Activated naive CD4-positive, alpha-beta T cell treated with Interleukin-2 at 50 U/mL for 16 hours (primary cell): ENCODE measurements around the gene ADRA2B.

Source experiments
- DNase-seq: peaks from one replicate; pipeline ENCODE4 v3.0.0-alpha.2; 2020

Gene ADRA2B

GRCh38 chr2:96115631-96116423, 544 bp downstream of the ADRA2B start:
- DNase-seq: no peak

GRCh38 chr2:96114903-96115581, 1.3 kb downstream of the ADRA2B start:
- DNase-seq: no peak

DNA sequence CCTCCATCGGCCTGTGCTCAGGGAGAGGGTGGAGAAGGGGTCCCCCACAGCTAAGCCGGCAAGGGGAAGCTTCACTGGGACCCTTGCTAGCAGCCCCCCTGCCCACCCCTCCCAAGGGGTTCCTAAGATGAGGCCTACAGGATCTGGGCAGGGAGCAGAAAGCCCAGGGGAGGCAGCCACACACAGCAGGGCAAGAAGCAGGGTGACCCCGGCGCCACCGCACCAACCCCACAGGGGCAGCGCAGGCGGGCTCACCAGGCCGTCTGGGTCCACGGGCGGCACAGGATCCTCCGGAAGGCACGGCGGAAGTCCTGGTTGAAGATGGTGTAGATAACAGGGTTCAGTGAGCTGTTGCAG, 1.8 kb downstream of the ADRA2B start:
- no peak for DNase-seq

DNA sequence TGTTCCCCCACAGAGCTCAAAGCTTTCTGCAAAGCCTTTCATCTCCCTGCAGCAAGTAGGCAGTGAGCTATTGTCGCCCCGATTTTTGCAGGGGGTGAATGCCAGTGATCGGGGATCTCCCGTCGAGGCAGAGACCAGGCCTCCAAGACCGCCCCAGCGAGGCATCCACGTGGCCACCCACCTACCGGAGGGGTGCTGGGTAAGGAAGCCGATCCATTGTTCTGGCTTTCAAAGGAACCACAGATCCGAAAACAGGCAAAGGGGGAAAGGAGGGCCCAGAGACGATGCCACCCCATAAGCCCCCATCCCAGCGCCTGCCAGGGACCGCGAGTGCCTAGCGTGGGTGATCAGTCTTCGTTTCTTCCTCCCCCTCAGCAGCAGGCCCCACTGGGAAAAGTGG, 2.4 kb downstream of the ADRA2B start:
- no peak for DNase-seq

- DNase-seq: peak; percentile 23
Observed at GRCh38 chr2:96113367-96113677, 3.0 kb downstream of the ADRA2B start.

GRCh38 chr2:96112501-96113366, 3.6 kb downstream of the ADRA2B start:
- no peak for DNase-seq

DNA sequence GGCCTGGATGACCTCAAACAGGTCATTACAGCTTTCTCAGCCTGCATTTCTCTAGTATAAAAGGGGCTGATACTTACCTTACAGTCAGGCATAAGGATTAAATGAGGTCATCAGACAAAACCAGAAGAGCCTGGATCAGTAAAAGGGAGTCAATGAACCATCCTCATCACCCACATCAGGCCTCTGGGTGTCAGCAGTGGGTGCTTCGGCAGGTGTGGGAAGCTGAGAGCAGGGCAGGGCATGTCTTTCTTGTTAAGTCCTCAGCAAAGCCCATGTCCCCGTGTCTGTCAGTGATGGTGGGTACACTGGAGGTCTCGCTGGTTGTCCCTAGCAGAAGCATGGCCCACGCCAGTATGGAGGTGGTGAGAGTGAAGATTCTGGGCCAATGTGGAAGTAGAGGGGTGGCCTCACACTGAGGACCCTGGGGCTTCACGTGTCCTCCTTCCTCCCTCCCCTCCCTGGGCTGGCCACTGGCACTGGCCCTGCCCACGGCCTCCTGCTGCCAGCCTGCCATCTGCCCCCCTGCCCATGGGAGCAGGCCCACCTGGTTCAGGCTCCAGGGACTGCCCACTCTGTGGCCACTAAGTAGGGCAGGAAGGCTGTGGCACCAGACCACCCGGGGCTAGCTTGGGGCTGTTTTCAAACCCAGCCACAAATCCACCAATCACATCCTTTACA, 4.4 kb downstream of the ADRA2B start:
- no peak for DNase-seq

GRCh38 chr2:96111257-96111640, 5.1 kb downstream of the ADRA2B start:
- DNase-seq: no peak

GRCh38 chr2:96110621-96111256, 5.6 kb downstream of the ADRA2B start:
- no peak for DNase-seq

DNA sequence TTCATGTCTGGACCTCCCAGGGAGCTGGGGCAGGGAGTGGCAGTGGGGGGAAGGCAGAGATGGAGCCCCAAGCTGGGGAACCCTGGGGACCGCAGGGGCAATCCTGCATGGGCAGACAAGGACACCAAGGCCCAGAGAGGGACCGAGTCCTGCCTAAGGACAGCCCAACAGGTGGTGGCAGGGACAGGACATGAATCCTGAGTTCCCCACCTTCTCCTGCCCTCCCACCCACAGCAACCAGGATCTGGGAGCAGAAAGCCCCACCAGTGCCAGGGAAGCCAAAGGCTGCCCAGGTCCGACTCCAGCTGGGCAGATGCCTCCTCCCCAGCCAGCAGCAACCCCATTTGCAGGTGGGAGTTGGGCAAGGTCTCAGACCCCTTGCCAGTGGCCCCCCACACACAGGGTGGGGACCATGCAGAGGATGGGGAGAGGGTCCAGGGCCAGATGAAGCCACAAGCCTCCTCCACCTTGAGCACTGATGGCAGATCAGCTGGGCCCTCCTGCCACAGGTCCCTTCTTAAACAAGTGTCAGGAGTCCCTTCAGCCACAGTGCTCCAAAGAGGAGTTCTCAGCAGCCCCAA, 6.3 kb downstream of the ADRA2B start:
- no peak for DNase-seq

- DNase-seq: no peak
Observed at GRCh38 chr2:96109361-96109680, 7.0 kb downstream of the ADRA2B start.

DNA sequence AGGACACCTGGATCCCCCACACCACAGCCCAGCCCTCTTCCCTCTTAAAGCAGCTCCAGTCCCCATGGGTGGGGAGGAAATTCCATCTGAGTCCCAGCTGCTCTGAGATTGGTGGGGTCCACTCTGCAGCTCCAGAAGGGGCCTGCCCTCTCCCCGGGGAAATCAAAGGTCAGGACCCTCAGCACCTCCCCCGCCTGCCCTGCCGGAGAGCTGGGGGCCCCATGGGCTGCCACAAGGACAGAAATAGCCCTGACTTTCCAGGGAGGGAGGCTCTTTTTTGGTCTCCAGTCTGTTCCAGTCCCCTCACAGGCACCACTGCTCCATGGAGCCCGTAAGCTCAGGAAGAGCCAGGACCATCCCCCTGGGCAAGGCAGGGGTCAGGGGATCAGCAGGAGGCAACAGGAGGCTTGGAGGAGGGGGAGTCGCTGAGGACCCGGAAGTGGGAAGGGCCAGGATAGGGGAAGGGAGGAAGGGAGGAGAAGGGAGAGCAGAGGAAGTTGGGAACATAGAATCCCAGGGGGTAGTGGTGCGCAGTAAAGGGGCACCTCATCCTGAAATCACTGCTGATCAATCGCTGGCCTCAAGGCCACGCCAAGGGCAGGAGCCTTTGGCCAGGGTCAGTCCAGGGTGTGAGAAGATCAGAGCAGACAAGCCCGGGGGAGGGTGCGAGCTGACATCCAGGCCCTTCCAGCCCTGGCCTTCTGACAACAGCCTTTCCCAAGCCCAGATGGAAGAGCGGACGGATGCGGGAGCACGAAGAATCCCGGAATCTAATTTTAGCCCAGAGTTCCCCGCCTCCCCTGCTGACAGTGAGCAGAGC, 7.6 kb downstream of the ADRA2B start:
- DNase-seq: no peak

GRCh38 chr2:96108151-96108540, 8.2 kb downstream of the ADRA2B start:
- no peak for DNase-seq

- no peak for DNase-seq
Observed at GRCh38 chr2:96107708-96108065, 8.7 kb downstream of the ADRA2B start.

DNA sequence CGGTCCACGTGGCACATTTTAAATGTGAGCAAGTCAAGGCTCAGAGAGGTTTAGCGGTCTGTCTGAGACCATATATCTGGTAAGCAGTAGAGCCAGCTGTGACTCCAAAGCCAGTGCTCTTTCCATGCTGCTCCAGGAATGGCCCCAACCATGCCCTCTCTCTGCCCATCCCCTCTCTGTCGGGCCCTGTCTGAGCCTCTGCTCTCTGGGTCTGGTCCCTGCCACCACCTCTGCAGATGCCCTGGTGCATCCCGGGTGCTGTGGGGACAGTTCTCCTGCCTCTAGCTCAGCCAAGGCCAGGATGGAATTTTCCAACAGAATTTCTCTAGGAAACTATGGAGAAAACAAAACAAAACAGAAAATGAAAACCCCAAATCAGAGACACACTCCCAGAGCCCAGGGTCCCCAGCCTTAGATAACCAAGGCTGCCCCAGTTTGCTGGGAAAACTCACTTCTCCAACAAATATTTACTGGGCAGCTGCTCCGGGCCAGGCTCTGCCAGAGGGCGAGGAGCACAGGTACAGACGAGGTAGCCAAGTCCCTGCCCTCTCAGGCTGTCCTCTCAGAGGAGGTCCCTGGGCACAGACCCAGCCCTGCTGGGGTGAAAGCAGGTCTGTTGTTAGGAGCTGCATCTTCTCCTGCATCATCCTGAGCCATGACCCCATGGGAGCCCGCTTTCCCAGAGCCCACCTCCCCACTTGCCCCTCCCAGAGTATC, 9.2 kb downstream of the ADRA2B start:
- DNase-seq: no peak

- DNase-seq: no peak
Observed at GRCh38 chr2:96105994-96106715, 10.2 kb downstream of the ADRA2B start.

DNA sequence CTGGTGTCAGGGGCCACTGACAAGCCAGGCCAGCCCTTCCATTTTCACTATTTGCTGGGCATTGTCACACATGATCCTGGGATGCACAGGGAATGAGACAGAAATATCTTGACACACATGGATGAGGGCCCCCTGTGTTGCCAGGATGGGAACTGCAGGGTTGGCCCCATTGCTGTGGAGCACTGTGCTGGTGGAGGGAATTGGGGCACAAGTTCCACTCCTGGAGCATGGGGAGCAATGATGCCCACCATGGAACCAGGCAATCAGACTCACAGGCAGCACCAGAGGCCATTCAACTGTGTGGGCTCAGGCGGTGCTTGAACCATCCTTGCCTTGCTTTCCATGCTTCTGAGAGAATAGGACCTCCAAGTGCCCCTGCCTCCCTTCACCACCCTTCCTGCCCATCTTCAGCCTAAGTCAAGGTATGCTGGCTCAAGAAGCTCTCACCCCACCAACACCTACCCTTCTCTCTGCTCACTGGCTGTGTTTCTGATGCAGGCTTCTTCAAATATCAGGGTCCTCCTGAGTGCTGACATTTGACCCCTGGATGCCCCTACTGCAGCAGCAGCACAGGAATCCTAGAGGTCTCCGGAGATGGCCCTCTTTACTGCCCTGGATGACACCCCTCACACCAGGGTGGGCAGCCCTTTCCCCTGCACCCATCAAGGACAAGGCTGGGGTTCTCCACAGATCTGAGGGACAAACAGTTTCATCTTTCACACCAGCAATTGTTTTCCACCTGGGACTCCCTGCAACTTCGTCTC, 11.0 kb downstream of the ADRA2B start:
- peak; percentile 0 for DNase-seq

DNA sequence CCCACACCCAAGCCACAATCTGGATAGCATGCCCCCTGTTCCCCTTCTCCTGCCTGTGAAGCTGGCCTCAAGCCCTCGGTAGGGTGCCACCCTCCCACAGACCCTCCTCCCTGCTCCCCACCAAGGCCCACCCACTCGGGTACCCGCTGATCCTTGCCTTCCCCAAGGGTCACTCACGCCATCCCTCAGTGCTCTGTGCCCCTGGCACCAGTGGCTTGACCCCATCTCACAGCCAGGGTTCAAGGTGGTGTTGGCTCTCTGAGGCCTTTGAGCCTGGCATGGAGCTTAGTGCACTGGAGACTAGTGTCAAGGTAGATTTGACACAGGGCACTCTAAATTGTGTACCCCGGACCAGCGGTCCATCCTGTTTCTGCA, 11.9 kb downstream of the ADRA2B start:
- no peak for DNase-seq

- no peak for DNase-seq
Observed at GRCh38 chr2:96103761-96104486, 12.4 kb downstream of the ADRA2B start.
